K562 (cell line): ENCODE data around the gene C4orf50. TPM values are rescaled to one million over a fixed set of nuclear protein-coding genes. Genes with fewer than 3 reads are reported as not detected.

Experiments used
- ATAC-seq: fragments of 200-7000 bp; cut with Tn5 transposase; 3 replicates; pipeline ENCODE4 v1.9.1; 2020; ENCODE audit warnings: moderate library complexity
- BruUV-seq: library from RNA; stranded (reverse); fragments of 400-500 nt; replicated peaks from 2 replicates; lab custom pipeline; 2021; lab: Mats Ljungman, UMichigan
- CTCF ChIA-PET: fragments of 300-600 bp; formaldehyde crosslinking; extraction: SDS; loops from one replicate; lab custom pipeline; 2021; ENCODE audit warnings: low intra/inter-chr PET ratio; lab: Yijun Ruan, JAX
- POLR2A ChIA-PET: fragments of 300-600, 350-650 bp; sonication (Branson Sonifier 250); formaldehyde crosslinking; extraction: SDS; loops from one replicate; lab custom pipeline; 2021; ENCODE audit warnings: antibody characterized with exemption, inconsistent platforms; lab: Yijun Ruan, JAX
- DNase-seq, 4 experiments: peaks; one replicate each; pipeline versions ENCODE4 v3.0.0 to v3.0.0-alpha.2; 2011 to 2018; ENCODE audit warnings: low spot score in 3 of 4, mixed read lengths in 3 of 4; ENCODE audit errors: extremely low read depth in 1 of 4
- FAIRE-seq: peaks from 2 replicates; lab custom pipeline; 2011; peaks lifted over from hg19 to GRCh38; lab: Jason Lieb, UNC
- H2AFZ ChIP-seq: 2 replicates; pipeline ENCODE4 v1.6.0; 2011; ENCODE audit warnings: low read depth, low read length, control low read depth, inconsistent platforms
- H3K27ac ChIP-seq: fragments of 200-600 bp; 3 replicates; pipeline ENCODE4 v1.8.0; 2011; ENCODE audit warnings: low read depth, mild to moderate bottlenecking, control low read depth, inconsistent platforms, low read length, moderate library complexity, mixed read lengths; ENCODE audit errors: extremely low read depth
- H3K27me3 ChIP-seq, 2 experiments: fragments of 300-600 bp in 1 of 2; 2 replicates in 1 of 2; 3 replicates in 1 of 2; pipeline versions ENCODE4 v1.6.0 to v1.8.0; 2011; ENCODE audit warnings: inconsistent platforms in 2 of 2, low read length in 2 of 2, mild to moderate bottlenecking in 1 of 2, mixed read lengths in 1 of 2, moderate library complexity in 1 of 2; ENCODE audit not compliant: control insufficient read depth in 2 of 2, insufficient read depth in 2 of 2
- H3K36me3 ChIP-seq: fragments of 300-600 bp; 3 replicates; pipeline ENCODE4 v1.8.0; 2011; ENCODE audit warnings: mild to moderate bottlenecking, low read length, inconsistent platforms; ENCODE audit not compliant: control insufficient read depth, insufficient read depth
- H3K4me1 ChIP-seq, 2 experiments: fragments of 200-600 bp in 1 of 2; replicated peaks in 1 of 2; 2 replicates in 1 of 2; 3 replicates in 1 of 2; pipeline versions ENCODE4 v1.5.1 to v1.8.0; 2011; ENCODE audit warnings: inconsistent platforms in 2 of 2, low read length in 2 of 2, mild to moderate bottlenecking in 1 of 2, mixed read lengths in 1 of 2, moderate library complexity in 1 of 2; ENCODE audit not compliant: control insufficient read depth in 2 of 2, insufficient read depth in 2 of 2
- H3K4me2 ChIP-seq: 2 replicates; pipeline ENCODE4 v1.6.1; 2011; ENCODE audit warnings: low read length, control low read depth, inconsistent platforms, mixed read lengths; ENCODE audit not compliant: insufficient read depth
- H3K4me3 ChIP-seq: fragments of 200-600 bp; sonication (generic), shearing (Covaris generic); 2 replicates; pipeline ENCODE4 v1.5.1; 2016; ENCODE audit warnings: control low read depth, inconsistent platforms
- H3K79me2 ChIP-seq: fragments of 200-600 bp; 3 replicates; pipeline ENCODE4 v1.8.0; 2011; ENCODE audit warnings: low read length, inconsistent platforms; ENCODE audit not compliant: control insufficient read depth, insufficient read depth
- H3K9ac ChIP-seq, 2 experiments: 2 replicates each; pipeline versions ENCODE4 v1.6.0 to v1.6.1; 2011; ENCODE audit warnings: low read depth in 2 of 2, low read length in 2 of 2, control low read depth in 1 of 2, inconsistent platforms in 1 of 2, mild to moderate bottlenecking in 1 of 2, mixed read lengths in 1 of 2; ENCODE audit not compliant: insufficient read depth in 1 of 2
- H3K9me1 ChIP-seq: one replicate; pipeline ENCODE4 v1.6.0; 2011; ENCODE audit warnings: inconsistent platforms, mild to moderate bottlenecking, low read length, moderate library complexity; ENCODE audit not compliant: control insufficient read depth, insufficient read depth
- H3K9me3 ChIP-seq: replicated peaks from 2 replicates; pipeline ENCODE4 v1.5.1; 2011; ENCODE audit warnings: low read depth, low read length, inconsistent platforms; ENCODE audit not compliant: control insufficient read depth, insufficient read depth
- H4K20me1 ChIP-seq: replicated peaks from 2 replicates; pipeline ENCODE4 v1.6.1; 2011; ENCODE audit warnings: low read length, inconsistent platforms, mixed read lengths; ENCODE audit not compliant: control insufficient read depth, insufficient read depth
- ARID3B ChIP-seq: fragments of 250-450 bp; sonication (Bioruptor Pico); IDR thresholded peaks from 2 replicates; pipeline ENCODE4 v1.4.0; 2020; ENCODE audit warnings: borderline replicate concordance
- CEBPG ChIP-seq, 3 experiments: fragments of 200-800 bp in 1 of 3; sonication (Bioruptor generic) in 1 of 3; sonication (generic) in 1 of 3; formaldehyde crosslinking in 1 of 3; IDR thresholded peaks in 2 of 3; conservative IDR thresholded peaks in 1 of 3; 2 replicates each; pipeline versions ENCODE4 v1.6.1 to v1.8.0; 2016 to 2022; ENCODE audit warnings: missing compliant biosample characterization in 2 of 3, missing genetic modification characterization in 2 of 3, mild to moderate bottlenecking in 1 of 3, missing genetic modification reagents in 1 of 3
- SMARCB1 ChIP-seq: IDR thresholded peaks from 2 replicates; pipeline ENCODE4 v1.6.1; 2011; ENCODE audit warnings: improper control_type of control experiment, low read depth; ENCODE audit not compliant: insufficient read length
- WGBS: fragments of 100-300 bp; shearing (Covaris generic); methylation state at CpG from one replicate; pipeline ENCODE4 v1.1.6; 2016; ENCODE audit warnings: low coverage, mixed read lengths; ENCODE audit not compliant: insufficient coverage; ENCODE audit errors: missing lambda C conversion rate; 5-methylcytosine and 5-hydroxymethylcytosine counted together
- in situ Hi-C: fragments of 300-500 bp; cut with MboI; formaldehyde crosslinking; loops from 4 replicates; pipeline ENCODE4 v1.15.0; 2018; ENCODE audit warnings: inconsistent platforms, mixed read lengths
- intact Hi-C: fragments of 100-400 bp; cut with micrococcal nuclease; formaldehyde crosslinking; loops from 2 replicates; pipeline ENCODE4 v1.14.2; 2022
- polyA plus RNA-seq, 8 experiments: library from polyadenylated mRNA; depleted of rRNA in 4 of 8; stranded (reverse) in 5 of 8; unstranded in 3 of 8; fragments of >200 nt; fragmentation: Nextera tagmentation in 2 of 8; fragmentation: Illumina TruSeq in 1 of 8; extraction: Ambion mirVana in 2 of 8; extraction: Trizol in 1 of 8; gene quantifications; 2 replicates each; pipeline versions ENCODE4 v1.2.1 to v1.2.3, GENCODE V29; 2011 to 2014; ENCODE audit warnings: inconsistent platforms in 1 of 8, missing spikeins in 1 of 8
- total RNA-seq, 7 experiments: library from RNA; depleted of rRNA in 6 of 7; stranded (reverse); fragments of >200 nt in 6 of 7; fragmentation: Illumina TruSeq in 2 of 7; extraction: Trizol in 2 of 7; gene quantifications; 2 replicates each; pipeline versions ENCODE4 v1.2.1 to v1.2.3, GENCODE V29; 2011 to 2021; ENCODE audit warnings: low replicate concordance in 1 of 7
- TF ChIP-seq, protein P1 (sequence below): sonication (generic); formaldehyde crosslinking; IDR thresholded peaks from 2 replicates; pipeline ENCODE4 v1.4.0; 2020; ENCODE audit warnings: mild to moderate bottlenecking, missing genetic modification reagents

The C4orf50 gene
- total and polyA plus RNA-seq, 9 of the 15 experiments (the other 6 are each of a cell fraction or from before 2014, with no cell fraction given): not detected

DNA sequence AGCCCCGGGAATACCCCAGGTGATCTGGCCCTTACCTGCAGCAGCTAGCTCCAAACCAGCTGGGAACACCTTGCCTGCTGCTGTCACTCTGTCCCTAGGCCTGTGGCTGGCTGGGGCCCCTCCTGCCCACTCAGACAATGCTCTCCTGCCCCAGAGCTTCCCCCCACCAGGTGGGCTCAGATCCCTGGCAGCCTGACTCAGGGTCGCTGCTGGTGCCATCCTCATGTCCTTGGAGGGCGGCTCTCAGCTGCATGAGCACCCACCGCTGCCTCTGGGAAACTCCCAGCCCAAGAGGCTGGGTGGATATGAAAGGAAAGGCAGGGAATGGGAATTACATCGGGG lies 15.8 kb downstream of the C4orf50 start (continued):
- TF ChIP-seq, protein P1, sequence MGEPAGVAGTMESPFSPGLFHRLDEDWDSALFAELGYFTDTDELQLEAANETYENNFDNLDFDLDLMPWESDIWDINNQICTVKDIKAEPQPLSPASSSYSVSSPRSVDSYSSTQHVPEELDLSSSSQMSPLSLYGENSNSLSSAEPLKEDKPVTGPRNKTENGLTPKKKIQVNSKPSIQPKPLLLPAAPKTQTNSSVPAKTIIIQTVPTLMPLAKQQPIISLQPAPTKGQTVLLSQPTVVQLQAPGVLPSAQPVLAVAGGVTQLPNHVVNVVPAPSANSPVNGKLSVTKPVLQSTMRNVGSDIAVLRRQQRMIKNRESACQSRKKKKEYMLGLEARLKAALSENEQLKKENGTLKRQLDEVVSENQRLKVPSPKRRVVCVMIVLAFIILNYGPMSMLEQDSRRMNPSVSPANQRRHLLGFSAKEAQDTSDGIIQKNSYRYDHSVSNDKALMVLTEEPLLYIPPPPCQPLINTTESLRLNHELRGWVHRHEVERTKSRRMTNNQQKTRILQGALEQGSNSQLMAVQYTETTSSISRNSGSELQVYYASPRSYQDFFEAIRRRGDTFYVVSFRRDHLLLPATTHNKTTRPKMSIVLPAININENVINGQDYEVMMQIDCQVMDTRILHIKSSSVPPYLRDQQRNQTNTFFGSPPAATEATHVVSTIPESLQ: no peak

- no peaks in the 10 kb centered on the region; a peak in 2 of 5 replicates for H3K27me3 ChIP-seq
- CTCF ChIA-PET: no interaction called here
- WGBS: 0% methylated on average over 6 of the region's 6 CpGs
- peaks cover 3% of the 10 kb centered on the region; the same call in 1 of the 2 replicates for H3K9me3 ChIP-seq
- no peak overlapping the region for H2AFZ ChIP-seq
- no peak for TF ChIP-seq SMARCB1
- no peak for TF ChIP-seq ARID3B
- no peak for TF ChIP-seq CEBPG (CRISPR knock-in tag; IDR thresholded peaks at IDR 0.05)
- no peak for TF ChIP-seq CEBPG (tag; conservative IDR thresholded peaks at IDR 0.05 in 1 of 2, IDR thresholded peaks at IDR 0.05 in 1 of 2)
- no peak overlapping the region for H3K27ac ChIP-seq
- H3K9me1 ChIP-seq: no peaks in the 10 kb centered on the region
- H3K36me3 ChIP-seq: no peaks in the 10 kb centered on the region
- H3K79me2 ChIP-seq: no peaks in the 10 kb centered on the region
- no peak overlapping the region for H3K9ac ChIP-seq
- H4K20me1 ChIP-seq: no peaks in the 10 kb centered on the region; the same call in 1 of the 2 replicates
- no peak overlapping the region for H3K4me2 ChIP-seq
- in situ Hi-C loops: no loop called here
- BruUV-seq: no TSS peak
- ATAC-seq: no peak
- POLR2A ChIA-PET: no interaction called here
- intact Hi-C loops: no loop called here
- no peak for DNase-seq
- H3K4me3 ChIP-seq: no peak overlapping the region
- no peak for FAIRE-seq
- H3K4me1 ChIP-seq: no peaks in the 10 kb centered on the region
Observed at GRCh38 chr4:6001680-6002491, 16.3 kb downstream of the C4orf50 start.
